Mesodermal cell (in vitro differentiated cells): ENCODE data around the gene PRKAR1B.

ENCODE experiments used
- H3K27ac ChIP-seq: 2 replicates; pipeline ENCODE4 v1.7.0; 2013; ENCODE audit warnings: mild to moderate bottlenecking, low read depth, low read length, moderate library complexity; ENCODE audit not compliant: severe bottlenecking
- H3K36me3 ChIP-seq: 2 replicates; pipeline ENCODE4 v1.7.1; 2013; ENCODE audit warnings: mild to moderate bottlenecking, low read length, moderate library complexity; ENCODE audit not compliant: control insufficient read depth, insufficient read depth
- H3K4me1 ChIP-seq: one replicate; pipeline ENCODE4 v1.7.1; 2013; ENCODE audit warnings: mild to moderate bottlenecking, low read length; ENCODE audit not compliant: insufficient read depth, control insufficient read depth, poor library complexity, severe bottlenecking
- H3K4me3 ChIP-seq: 2 replicates; pipeline ENCODE4 v1.7.0; 2013; ENCODE audit warnings: low read length, control low read depth, mild to moderate bottlenecking; ENCODE audit not compliant: insufficient read depth, poor library complexity, severe bottlenecking; ENCODE audit errors: extremely low read depth
- H3K9me3 ChIP-seq: 2 replicates; pipeline ENCODE4 v1.7.1; 2013; ENCODE audit warnings: mild to moderate bottlenecking, low read length, moderate library complexity; ENCODE audit not compliant: control insufficient read depth
- WGBS, 2 experiments: methylation state at CpG; one replicate each; pipeline ENCODE4 v1.1.5; 2013; ENCODE audit warnings: missing lambda C conversion rate in 2 of 2; ENCODE audit not compliant: insufficient coverage in 2 of 2; 5-methylcytosine and 5-hydroxymethylcytosine counted together

Gene PRKAR1B

DNA sequence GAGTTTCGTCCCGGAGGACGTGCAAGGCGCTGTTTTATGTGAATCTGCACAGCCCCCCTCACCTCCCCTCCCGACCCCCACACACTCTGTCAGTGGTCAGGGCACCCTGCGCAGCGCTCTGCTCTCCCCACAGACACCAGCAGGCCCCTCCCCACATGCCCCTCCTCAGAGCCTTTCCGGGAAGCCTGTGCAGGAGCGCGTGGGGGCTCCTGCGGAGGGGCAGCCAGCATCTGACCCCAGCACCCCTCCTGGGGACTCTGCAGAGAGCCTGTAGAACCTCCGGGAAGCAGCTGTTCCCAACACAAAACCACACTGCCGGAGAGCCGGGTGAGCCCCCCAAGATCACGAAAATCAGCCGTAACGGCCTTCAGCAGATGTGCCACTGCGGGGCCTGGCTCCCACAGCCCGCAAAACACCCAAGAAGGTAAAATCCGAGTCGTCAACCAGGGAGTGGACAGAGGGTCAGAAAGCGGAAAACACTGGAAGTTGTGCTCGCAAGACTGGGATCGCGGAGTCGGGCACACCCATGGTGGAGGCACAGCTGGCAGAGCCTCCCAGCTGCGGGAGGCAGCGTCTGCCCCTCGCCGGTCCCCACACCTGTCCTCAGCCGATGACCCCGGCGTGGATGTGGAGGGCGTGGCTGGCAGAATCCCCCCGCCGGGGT is 153.7 kb downstream of the PRKAR1B start:
- Histone ChIP-seq H3K27ac (no peak overlapping the region), H3K4me3 (no peak overlapping the region), H3K9me3 (no peaks in the 10 kb centered on the region), H3K36me3 (no peaks in the 10 kb centered on the region), H3K4me1 (no peaks in the 10 kb centered on the region)
- WGBS, 2 experiments: 88 to 92% methylated on average over 28 to 32 of the region's 36 CpGs

DNA sequence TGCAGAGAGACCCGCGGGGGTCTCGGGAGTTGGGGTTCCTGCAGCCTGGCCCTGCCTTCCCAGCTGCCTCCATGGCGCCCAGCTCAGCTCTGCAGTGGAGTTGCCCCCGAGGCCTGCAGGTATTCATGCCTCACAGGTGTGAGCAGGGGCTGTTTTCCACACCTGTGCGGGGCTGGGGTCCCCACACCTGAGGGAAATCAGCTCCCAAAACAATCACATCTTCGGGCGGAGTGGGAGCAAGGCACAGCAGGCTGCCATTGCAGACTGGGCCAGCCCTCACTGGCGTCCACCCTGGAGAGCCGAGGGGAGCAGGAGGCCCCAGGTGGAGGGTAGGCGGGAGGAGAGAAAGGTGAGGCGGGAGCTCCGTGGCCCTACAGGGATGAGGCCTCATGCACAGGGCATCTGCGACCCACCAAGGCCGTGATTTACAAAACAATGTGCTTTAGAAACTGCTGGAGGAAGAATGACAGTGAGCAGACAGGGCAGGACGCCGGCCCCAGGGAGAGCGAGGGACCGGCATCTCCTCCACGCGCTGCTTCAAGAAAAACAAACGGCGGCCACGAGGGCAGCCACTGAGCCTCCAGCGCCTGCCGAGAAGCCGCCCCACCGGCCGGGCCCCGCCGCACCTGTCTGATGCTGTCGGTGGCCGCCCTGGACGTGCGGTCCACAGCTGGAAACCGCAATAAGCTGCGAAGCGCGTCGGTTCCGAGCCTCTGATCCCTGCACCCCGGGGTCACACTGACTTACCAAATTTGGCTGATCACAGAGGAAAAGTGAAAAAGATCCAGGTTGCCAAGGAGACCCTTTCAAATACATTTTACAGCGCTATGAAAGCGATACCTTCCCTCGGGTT is 154.4 kb downstream of the PRKAR1B start:
- WGBS, 2 experiments: 69 to 77% methylated on average over 41 to 45 of the region's 45 CpGs
- Histone ChIP-seq H3K4me3 (no peak overlapping the region), H3K4me1 (no peaks in the 10 kb centered on the region), H3K27ac (no peak overlapping the region), H3K36me3 (no peaks in the 10 kb centered on the region), H3K9me3 (no peaks in the 10 kb centered on the region)

GRCh38 chr7:571718-572415 is 155.2 kb downstream of the PRKAR1B start:
- Histone ChIP-seq H3K9me3 (no peaks in the 10 kb centered on the region), H3K27ac (no peak overlapping the region), H3K4me3 (no peak overlapping the region), H3K36me3 (no peaks in the 10 kb centered on the region), H3K4me1 (no peaks in the 10 kb centered on the region)
- WGBS, 2 experiments: 95 to 96% methylated on average over 35 to 38 of the region's 38 CpGs

- Histone ChIP-seq H3K4me3 (no peak overlapping the region), H3K27ac (no peak overlapping the region), H3K9me3 (no peaks in the 10 kb centered on the region), H3K4me1 (no peaks in the 10 kb centered on the region), H3K36me3 (no peaks in the 10 kb centered on the region)
- 96% methylated on average over 24 to 31 of the region's 33 CpGs for WGBS, 2 experiments
Measured at GRCh38 chr7:571096-571717, 155.9 kb downstream of the PRKAR1B start.

GRCh38 chr7:570801-571070 is 156.3 kb downstream of the PRKAR1B start:
- 86 to 90% methylated on average over 12 to 14 of the region's 14 CpGs for WGBS, 2 experiments
- H3K27ac ChIP-seq: no peak overlapping the region
- H3K36me3 ChIP-seq: no peaks in the 10 kb centered on the region
- H3K4me1 ChIP-seq: no peaks in the 10 kb centered on the region
- no peaks in the 10 kb centered on the region for H3K9me3 ChIP-seq
- H3K4me3 ChIP-seq: no peak overlapping the region

- 91 to 94% methylated on average over 32 to 35 of the region's 40 CpGs for WGBS, 2 experiments
- no peak overlapping the region for H3K4me3 ChIP-seq
- H3K9me3 ChIP-seq: no peaks in the 10 kb centered on the region
- H3K4me1 ChIP-seq: no peaks in the 10 kb centered on the region
- H3K27ac ChIP-seq: no peak overlapping the region
- no peaks in the 10 kb centered on the region for H3K36me3 ChIP-seq
Measured at GRCh38 chr7:569996-570800, 156.9 kb downstream of the PRKAR1B start.

- no peak overlapping the region for H3K27ac ChIP-seq
- no peak overlapping the region for H3K4me3 ChIP-seq
- H3K36me3 ChIP-seq: no peaks in the 10 kb centered on the region
- H3K9me3 ChIP-seq: no peaks in the 10 kb centered on the region
- 93 to 95% methylated on average over 30 of the region's 30 CpGs for WGBS, 2 experiments
- H3K4me1 ChIP-seq: no peaks in the 10 kb centered on the region
Measured at GRCh38 chr7:569071-569855, 157.8 kb downstream of the PRKAR1B start.

- Histone ChIP-seq H3K4me3 (no peak overlapping the region), H3K4me1 (no peaks in the 10 kb centered on the region), H3K27ac (no peak overlapping the region), H3K36me3 (no peaks in the 10 kb centered on the region), H3K9me3 (no peaks in the 10 kb centered on the region)
- 97% methylated on average over 27 to 32 of the region's 33 CpGs for WGBS, 2 experiments
Measured at GRCh38 chr7:568031-568951, 158.8 kb downstream of the PRKAR1B start.

DNA sequence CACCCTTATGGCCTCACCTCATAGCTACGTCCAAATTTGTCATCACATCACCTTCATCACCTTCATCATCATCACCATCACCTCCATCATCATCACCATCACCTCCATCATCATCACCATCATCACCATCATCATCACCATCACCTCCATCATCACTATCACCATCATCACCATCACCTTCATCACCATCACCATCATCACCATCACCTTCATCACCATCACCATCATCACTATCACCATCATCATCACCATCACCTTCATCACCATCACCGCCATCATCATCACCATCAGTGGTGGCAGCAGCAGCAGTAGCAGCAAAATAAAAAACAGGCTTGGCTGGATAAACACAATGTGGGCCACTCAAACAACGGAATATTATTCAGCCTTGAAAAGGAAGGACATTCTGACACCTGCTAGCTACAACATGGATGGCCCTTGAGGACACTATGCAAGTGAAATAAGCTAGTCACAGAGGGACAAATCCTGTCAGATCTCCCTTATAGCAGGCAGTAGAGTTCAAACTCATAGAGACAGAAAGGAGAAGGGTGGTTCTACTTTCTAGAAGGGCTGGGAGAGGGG is 159.7 kb downstream of the PRKAR1B start:
- 94 to 100% methylated on average over 2 of the region's 3 CpGs for WGBS, 2 experiments
- Histone ChIP-seq H3K4me3 (no peak overlapping the region), H3K27ac (no peak overlapping the region), H3K36me3 (no peaks in the 10 kb centered on the region), H3K9me3 (no peaks in the 10 kb centered on the region), H3K4me1 (no peaks in the 10 kb centered on the region)
